Measurements from ENCODE around the gene JAZF1.

Gene JAZF1

DNA sequence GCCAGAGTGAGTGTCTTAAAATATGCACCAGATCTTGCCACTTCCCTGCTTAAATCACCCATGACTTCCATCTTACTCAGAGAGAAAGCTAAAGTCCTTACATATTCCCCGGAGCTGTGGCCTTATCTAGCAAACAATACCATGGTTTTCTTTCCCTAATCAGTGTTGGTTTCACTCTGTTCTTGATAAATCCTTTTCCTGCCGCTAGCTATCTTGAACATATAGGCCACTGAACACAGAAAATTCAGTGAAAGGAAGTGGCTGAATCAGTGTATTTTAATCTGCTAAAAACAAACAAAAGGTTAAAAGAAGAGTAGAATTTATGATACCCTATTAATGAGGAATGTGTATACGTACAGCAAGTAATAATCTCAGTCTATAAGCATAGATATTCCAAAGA is 42.0 kb upstream of the JAZF1 start:
- H3K4me3 ChIP-seq (ENCODE audit: low read depth, low read length): no peak overlapping the region
- TF ChIP-seq, protein P1, sequence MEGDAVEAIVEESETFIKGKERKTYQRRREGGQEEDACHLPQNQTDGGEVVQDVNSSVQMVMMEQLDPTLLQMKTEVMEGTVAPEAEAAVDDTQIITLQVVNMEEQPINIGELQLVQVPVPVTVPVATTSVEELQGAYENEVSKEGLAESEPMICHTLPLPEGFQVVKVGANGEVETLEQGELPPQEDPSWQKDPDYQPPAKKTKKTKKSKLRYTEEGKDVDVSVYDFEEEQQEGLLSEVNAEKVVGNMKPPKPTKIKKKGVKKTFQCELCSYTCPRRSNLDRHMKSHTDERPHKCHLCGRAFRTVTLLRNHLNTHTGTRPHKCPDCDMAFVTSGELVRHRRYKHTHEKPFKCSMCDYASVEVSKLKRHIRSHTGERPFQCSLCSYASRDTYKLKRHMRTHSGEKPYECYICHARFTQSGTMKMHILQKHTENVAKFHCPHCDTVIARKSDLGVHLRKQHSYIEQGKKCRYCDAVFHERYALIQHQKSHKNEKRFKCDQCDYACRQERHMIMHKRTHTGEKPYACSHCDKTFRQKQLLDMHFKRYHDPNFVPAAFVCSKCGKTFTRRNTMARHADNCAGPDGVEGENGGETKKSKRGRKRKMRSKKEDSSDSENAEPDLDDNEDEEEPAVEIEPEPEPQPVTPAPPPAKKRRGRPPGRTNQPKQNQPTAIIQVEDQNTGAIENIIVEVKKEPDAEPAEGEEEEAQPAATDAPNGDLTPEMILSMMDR (IDR thresholded peaks at IDR 0.05; ENCODE audit: control insufficient read depth, extremely low read depth, insufficient read depth): no peak
- DNase-seq (ENCODE audit: low read depth): no peak

DNA sequence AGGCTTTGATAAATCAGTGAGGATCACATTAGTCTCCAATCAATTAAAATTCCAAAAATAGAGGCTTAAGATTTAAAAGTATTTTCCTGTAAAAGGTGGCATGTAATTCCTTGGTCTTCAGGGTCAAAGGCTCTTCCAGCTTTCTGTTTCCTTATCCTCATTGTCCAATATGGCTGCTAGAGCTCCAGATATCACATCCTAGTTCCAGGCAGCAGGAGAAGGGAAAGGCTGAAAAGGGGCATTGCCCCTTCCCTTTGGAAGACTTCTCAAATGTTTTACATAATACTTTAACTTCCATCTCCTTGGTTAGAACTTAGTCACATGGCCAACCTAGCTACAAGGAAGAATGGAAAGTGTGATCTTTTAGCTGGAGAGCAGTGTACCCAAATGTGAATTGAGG is 39.2 kb upstream of the JAZF1 start:
- no peak for DNase-seq (ENCODE audit: low read depth)
- H3K4me3 ChIP-seq (ENCODE audit: low read depth, low read length): no peak overlapping the region
- TF ChIP-seq, protein P1 (IDR thresholded peaks at IDR 0.05; ENCODE audit: control insufficient read depth, extremely low read depth, insufficient read depth): no peak

DNA sequence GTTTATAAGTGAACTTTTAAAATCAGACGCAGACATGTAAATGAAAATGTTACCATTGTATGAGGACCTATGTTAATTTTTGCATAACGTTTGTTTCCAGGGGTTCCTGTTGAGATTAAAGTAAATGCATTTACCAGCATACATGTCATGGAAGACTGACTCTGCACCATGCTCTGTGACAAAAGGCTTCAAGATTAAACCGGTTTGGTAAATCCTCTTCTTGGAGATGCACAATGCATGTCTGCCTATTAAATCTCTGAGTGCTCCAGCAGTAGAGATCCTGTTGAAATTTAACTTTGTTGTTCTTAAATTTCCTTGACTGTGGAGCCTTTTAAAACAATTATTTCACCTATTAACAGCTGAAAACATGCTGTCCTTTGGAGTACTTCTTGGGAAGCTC is 36.5 kb upstream of the JAZF1 start:
- TF ChIP-seq, protein P1 (IDR thresholded peaks at IDR 0.05; ENCODE audit: control insufficient read depth, extremely low read depth, insufficient read depth): no peak
- no peak for DNase-seq (ENCODE audit: low read depth)
- H3K4me3 ChIP-seq (ENCODE audit: low read depth, low read length): no peak overlapping the region

DNA sequence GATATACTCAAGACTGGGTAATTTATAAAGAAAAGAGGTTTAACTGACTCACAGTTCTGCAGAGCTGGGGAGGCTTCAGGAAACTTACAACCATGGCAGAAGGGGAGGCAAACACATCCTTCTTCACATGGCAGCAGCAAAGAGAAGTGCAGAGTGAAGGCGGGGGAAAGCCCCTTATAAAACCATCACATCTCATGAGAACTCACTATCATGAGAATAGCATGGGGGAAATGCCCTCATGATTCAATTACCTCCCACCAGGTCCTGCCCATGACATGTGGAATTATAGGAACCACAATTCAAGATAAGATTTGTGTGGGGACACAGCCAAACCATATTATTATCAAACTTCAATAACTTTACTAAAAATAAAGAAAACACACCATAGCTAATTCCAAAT is 30.4 kb upstream of the JAZF1 start:
- TF ChIP-seq, protein P1 (IDR thresholded peaks at IDR 0.05; ENCODE audit: control insufficient read depth, extremely low read depth, insufficient read depth): no peak
- DNase-seq (ENCODE audit: low read depth): no peak
- H3K4me3 ChIP-seq (ENCODE audit: low read depth, low read length): no peak overlapping the region

DNA sequence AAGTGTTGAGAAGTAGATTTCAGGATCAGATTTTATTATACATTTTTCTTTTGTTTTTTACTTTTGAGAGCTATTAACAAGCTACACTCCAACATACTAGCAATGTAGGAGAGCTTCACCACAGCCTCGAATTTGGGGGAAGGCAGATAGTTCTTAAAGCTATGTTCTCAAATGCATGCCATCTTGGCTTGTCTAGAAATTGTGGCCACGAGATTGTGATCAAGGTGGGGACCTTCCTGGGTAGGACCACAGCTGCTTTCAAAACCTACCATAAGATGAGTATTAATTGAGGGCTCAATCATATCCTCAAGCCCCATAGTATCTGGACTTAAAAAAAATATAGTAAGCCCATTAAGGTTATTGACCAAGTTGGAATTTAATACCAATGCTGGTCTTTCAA is 27.9 kb upstream of the JAZF1 start:
- no peak overlapping the region for H3K4me3 ChIP-seq (ENCODE audit: low read depth, low read length)
- TF ChIP-seq, protein P1 (IDR thresholded peaks at IDR 0.05; ENCODE audit: control insufficient read depth, extremely low read depth, insufficient read depth): no peak
- no peak for DNase-seq (ENCODE audit: low read depth)

DNA sequence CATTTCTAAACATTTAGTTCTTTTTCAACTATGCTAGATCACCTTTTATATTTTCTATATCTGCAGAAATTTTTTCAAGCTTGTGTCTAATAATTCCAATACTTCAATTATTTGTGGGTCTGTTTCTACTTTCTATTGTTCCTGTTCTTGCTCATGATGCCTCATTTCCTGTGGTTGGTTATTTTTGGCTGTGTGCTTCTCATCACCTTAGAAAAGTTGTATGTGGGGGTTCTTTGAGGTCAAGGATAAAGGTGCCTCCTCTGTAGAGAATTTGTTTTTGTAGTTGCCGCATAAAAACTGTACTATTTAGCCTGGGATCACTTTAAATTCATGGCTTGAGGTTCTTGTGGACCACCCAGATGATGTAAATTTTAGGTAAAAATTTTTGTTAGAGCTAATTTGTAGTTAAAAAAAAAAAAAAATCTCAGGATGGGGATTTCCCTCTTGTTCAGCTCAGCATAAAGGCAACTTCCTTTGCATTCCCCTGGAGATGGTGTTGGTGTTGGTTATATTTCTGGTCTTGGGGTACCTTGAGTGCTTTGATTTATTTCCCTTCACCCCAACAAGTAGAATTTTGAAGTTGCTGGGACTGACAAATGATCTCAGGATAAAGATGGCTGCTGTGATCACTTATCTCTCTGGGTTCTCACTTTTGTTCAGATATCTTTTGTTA is 27.0 kb upstream of the JAZF1 start:
- no peak overlapping the region for H3K4me3 ChIP-seq (ENCODE audit: low read depth, low read length)

More for the DNA sequence above, 27.0 kb upstream of the JAZF1 start:
- no peak for DNase-seq (ENCODE audit: low read depth)
- TF ChIP-seq, protein P1 (IDR thresholded peaks at IDR 0.05; ENCODE audit: control insufficient read depth, extremely low read depth, insufficient read depth): no peak

All from LNCaP clone FGC (cell line).